ENCODE data around the gene LAMA2.

Gene LAMA2

GRCh38 chr6:129453073-129453472 is 570.1 kb downstream of the LAMA2 start:
- no peak for TF ChIP-seq CTCF (conservative IDR thresholded peaks at IDR 0.05; ENCODE audit: low read length)
- no peak for TF ChIP-seq EZH2phosphoT487 (IDR thresholded peaks at IDR 0.05; ENCODE audit: borderline replicate concordance)
- H3K79me2 ChIP-seq (ENCODE audit: insufficient read depth, low read length): no peaks in the 10 kb centered on the region
- H3K27me3 ChIP-seq (ENCODE audit: insufficient read depth, low read length, poor library complexity, severe bottlenecking): no peaks in the 10 kb centered on the region
- no peaks in the 10 kb centered on the region for H3F3A ChIP-seq (ENCODE audit: low read depth)
- no peak overlapping the region for H3K9ac ChIP-seq (ENCODE audit: low read depth, low read length, poor library complexity, severe bottlenecking)
- no peaks in the 10 kb centered on the region for H3K4me1 ChIP-seq (ENCODE audit: insufficient read depth, low read length, poor library complexity, severe bottlenecking)
- H3K4me3 ChIP-seq (ENCODE audit: low read length, poor library complexity, severe bottlenecking): no peak overlapping the region
- no peaks in the 10 kb centered on the region for H3K9me2 ChIP-seq (replicated peaks; ENCODE audit: low read depth, low read length)
- H2AFZ ChIP-seq (ENCODE audit: low read length): no peak overlapping the region
- no peaks in the 10 kb centered on the region for H3K36me3 ChIP-seq (ENCODE audit: insufficient read depth, low read length)
- no peaks in the 10 kb centered on the region for H4K20me1 ChIP-seq (ENCODE audit: insufficient read depth, low read length, poor library complexity, severe bottlenecking)
- no peaks in the 10 kb centered on the region for H3K9me3 ChIP-seq (ENCODE audit: insufficient read depth, low read depth, low read length)
- H3K4me2 ChIP-seq (ENCODE audit: low read depth, low read length, poor library complexity, severe bottlenecking): no peak overlapping the region

GRCh38 chr6:129454488-129454887 is 571.5 kb downstream of the LAMA2 start:
- H3K4me3 ChIP-seq (ENCODE audit: low read length, poor library complexity, severe bottlenecking): no peak overlapping the region
- no peaks in the 10 kb centered on the region for H3K9me2 ChIP-seq (replicated peaks; ENCODE audit: low read depth, low read length)
- no peaks in the 10 kb centered on the region for H3K79me2 ChIP-seq (ENCODE audit: insufficient read depth, low read length)
- H3K4me2 ChIP-seq (ENCODE audit: low read depth, low read length, poor library complexity, severe bottlenecking): no peak overlapping the region
- no peak overlapping the region for H3K9ac ChIP-seq (ENCODE audit: low read depth, low read length, poor library complexity, severe bottlenecking)
- no peaks in the 10 kb centered on the region for H3K4me1 ChIP-seq (ENCODE audit: insufficient read depth, low read length, poor library complexity, severe bottlenecking)
- no peaks in the 10 kb centered on the region for H4K20me1 ChIP-seq (ENCODE audit: insufficient read depth, low read length, poor library complexity, severe bottlenecking)
- H3K36me3 ChIP-seq (ENCODE audit: insufficient read depth, low read length): no peaks in the 10 kb centered on the region
- no peak for TF ChIP-seq CTCF (conservative IDR thresholded peaks at IDR 0.05; ENCODE audit: low read length)
- no peak for TF ChIP-seq EZH2phosphoT487 (IDR thresholded peaks at IDR 0.05; ENCODE audit: borderline replicate concordance)
- H3K9me3 ChIP-seq (ENCODE audit: insufficient read depth, low read depth, low read length): no peaks in the 10 kb centered on the region
- H3K27me3 ChIP-seq (ENCODE audit: insufficient read depth, low read length, poor library complexity, severe bottlenecking): no peaks in the 10 kb centered on the region
- H2AFZ ChIP-seq (ENCODE audit: low read length): no peak overlapping the region
- no peaks in the 10 kb centered on the region for H3F3A ChIP-seq (ENCODE audit: low read depth)

DNA sequence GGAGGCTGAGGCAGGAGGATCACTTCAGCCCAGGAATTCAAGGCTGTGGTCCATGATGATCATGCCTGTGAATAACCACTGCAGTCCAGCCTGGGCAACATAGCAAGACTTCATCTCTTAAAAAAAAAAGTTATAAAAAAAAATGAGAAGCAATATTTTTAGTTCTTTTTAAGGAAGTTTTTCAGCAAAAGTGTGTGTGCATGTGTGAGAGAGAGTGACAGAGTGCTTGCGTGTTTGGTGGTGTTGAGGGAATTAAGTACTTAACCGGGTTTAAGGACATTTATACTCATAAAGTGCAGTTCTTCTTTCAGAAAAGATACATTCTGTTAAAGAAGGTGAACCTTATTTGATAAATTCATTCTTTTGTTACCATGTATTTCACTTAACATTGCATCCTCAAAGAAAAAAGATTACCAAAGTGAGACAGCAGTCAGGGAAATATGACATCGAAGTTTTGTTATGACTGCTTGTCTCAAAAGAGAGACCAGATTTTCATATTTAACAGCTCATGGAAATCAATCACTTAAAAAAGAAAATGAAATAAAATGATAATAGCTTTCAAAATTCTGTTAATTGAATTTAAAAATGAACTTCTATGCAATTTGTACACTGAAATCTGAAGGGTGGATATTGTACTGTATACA is 572.3 kb downstream of the LAMA2 start:
- H3K9me2 ChIP-seq (replicated peaks; ENCODE audit: low read depth, low read length): no peaks in the 10 kb centered on the region
- no peak overlapping the region for H3K9ac ChIP-seq (ENCODE audit: low read depth, low read length, poor library complexity, severe bottlenecking)
- H2AFZ ChIP-seq (ENCODE audit: low read length): no peak overlapping the region
- H3K9me3 ChIP-seq (ENCODE audit: insufficient read depth, low read depth, low read length): no peaks in the 10 kb centered on the region
- H3K79me2 ChIP-seq (ENCODE audit: insufficient read depth, low read length): no peaks in the 10 kb centered on the region
- H4K20me1 ChIP-seq (ENCODE audit: insufficient read depth, low read length, poor library complexity, severe bottlenecking): no peaks in the 10 kb centered on the region
- no peak overlapping the region for H3K4me2 ChIP-seq (ENCODE audit: low read depth, low read length, poor library complexity, severe bottlenecking)
- no peaks in the 10 kb centered on the region for H3F3A ChIP-seq (ENCODE audit: low read depth)
- TF ChIP-seq EZH2phosphoT487 (IDR thresholded peaks at IDR 0.05; ENCODE audit: borderline replicate concordance): no peak
- no peak for TF ChIP-seq CTCF (conservative IDR thresholded peaks at IDR 0.05; ENCODE audit: low read length)
- no peaks in the 10 kb centered on the region for H3K4me1 ChIP-seq (ENCODE audit: insufficient read depth, low read length, poor library complexity, severe bottlenecking)
- H3K36me3 ChIP-seq (ENCODE audit: insufficient read depth, low read length): no peaks in the 10 kb centered on the region
- no peaks in the 10 kb centered on the region for H3K27me3 ChIP-seq (ENCODE audit: insufficient read depth, low read length, poor library complexity, severe bottlenecking)
- H3K4me3 ChIP-seq (ENCODE audit: low read length, poor library complexity, severe bottlenecking): no peak overlapping the region
